ENCODE results near the gene PSMD2.
"Not testable (repeated sequence)": the region's sequence is repeated elsewhere in the genome, so short reads cannot be mapped to it uniquely, and the experiment has no call there.

The PSMD2 gene

DNA sequence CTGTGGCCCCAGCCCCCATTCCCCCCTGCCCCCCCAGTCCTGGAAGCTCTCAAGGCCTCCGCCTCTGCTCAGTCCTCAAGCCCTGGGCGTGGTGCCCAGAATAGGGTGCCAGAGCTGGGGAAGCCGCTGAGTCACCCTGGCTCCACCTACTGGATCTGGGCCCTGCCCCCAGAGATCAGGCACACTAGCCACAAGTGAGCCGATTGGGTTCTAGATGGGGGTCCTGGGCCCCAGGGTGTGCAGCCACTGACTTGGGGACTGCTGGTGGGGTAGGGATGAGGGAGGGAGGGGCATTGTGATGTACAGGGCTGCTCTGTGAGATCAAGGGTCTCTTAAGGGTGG, 21.0 kb downstream of the PSMD2 start:
- DNase-seq = peak; percentile 98

- no peak for DNase-seq
Observed at GRCh38 chr3:184321666-184322065, 22.6 kb downstream of the PSMD2 start.

DNA sequence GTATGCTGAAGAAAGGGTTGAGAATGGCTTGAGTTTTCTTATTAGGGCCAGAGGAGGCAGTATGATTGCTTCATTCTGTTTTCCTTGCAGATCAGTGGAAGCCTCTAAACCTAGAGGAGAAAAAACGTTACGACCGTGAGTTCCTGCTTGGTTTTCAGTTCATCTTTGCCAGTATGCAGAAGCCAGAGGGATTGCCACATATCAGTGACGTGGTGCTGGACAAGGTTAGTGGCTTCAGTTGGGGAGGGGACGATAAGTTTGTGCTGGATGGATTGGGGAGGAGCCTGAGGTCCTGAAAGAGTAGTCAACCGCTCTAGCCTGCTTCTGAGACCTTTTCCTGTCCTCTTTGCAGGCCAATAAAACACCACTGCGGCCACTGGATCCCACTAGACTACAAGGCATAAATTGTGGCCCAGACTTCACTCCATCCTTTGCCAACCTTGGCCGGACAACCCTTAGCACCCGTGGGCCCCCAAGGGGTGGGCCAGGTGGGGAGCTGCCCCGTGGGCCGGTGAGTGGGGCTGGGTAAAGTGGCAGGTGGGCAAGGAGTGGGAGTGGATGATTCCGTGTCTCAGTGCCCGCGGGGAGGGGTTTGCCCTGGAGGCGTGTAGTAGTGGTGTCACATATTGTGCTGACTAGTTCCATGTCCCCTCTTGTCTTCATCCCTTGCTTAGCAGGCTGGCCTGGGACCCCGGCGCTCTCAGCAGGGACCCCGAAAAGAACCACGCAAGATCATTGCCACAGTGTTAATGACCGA, 23.9 kb downstream of the PSMD2 start:
- no peak for DNase-seq

GRCh38 chr3:184323696-184324095, 24.7 kb downstream of the PSMD2 start:
- DNase-seq = no peak

- DNase-seq = no peak
Observed at GRCh38 chr3:184325269-184325668, 26.2 kb downstream of the PSMD2 start.

GRCh38 chr3:184325715-184326369, 26.8 kb downstream of the PSMD2 start:
- no peak for DNase-seq

DNA sequence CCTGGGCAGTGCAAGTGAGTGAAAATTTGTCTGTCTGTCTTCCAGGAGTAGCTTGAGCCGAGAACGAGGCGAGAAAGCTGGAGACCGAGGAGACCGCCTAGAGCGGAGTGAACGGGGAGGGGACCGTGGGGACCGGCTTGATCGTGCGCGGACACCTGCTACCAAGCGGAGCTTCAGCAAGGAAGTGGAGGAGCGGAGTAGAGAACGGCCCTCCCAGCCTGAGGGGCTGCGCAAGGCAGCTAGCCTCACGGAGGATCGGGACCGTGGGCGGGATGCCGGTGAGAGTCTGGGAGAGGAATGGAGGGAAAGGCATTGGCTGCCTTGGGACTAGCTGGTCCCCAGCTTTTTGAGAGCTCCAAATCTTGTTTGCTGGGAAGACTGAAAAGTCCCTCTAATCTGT, 28.1 kb downstream of the PSMD2 start:
- no peak for DNase-seq

GRCh38 chr3:184328516-184328915, 29.5 kb downstream of the PSMD2 start:
- DNase-seq = no peak

DNA sequence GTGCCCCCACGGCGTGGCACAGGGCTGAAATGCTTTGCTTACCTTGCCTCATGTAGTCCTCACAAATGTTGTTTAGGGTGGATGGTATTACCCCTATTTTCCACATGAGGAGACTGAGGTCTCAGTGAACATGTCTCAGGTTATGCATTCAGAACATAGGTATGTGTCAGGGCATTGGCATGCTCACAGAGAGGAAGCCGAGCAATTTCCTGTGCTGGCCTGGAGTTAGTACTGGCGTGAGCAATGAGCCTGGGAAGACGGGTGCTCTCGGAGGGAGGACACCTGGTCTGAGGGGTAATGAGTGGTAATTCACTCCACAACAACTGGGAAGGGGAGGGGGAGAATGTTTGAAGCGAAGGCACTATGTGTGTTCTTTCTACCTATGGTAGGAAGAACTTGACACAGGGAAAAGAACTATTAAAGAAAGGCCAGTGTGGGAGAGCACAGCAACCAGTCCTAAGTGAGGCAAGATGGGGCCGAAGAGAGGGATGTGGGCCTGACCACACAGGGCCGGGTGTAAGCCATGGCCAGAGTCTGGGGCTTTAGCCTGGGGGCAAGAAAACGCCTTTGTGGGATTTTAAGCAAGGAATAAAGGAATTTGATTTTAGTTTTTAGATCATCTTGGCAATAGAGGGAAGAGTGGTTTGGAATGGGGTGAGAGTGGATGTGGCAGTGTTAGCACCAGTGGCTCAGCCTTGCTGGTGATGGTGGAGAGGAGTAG, 33.5 kb downstream of the PSMD2 start:
- DNase-seq = no peak

DNA sequence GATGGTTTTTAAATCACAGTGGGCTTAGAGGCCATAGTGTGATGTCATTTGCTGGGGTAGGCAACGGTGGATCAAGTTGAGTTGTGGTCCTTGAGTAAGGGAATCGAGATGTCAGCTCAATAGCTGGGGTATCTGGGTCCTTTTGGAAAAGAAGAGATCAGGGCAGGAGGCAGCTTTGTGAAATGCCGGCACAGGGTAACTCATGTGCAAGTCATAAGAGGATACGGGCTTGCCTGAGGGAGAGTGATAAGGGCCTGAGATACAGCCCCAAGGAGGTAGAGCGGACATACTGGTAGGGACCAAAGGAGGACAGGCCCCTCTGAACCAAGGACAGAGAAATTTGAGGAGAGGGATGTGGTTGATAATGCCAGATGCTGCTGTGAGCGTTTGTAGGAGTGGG, 34.1 kb downstream of the PSMD2 start:
- DNase-seq = peak; percentile 39

DNA sequence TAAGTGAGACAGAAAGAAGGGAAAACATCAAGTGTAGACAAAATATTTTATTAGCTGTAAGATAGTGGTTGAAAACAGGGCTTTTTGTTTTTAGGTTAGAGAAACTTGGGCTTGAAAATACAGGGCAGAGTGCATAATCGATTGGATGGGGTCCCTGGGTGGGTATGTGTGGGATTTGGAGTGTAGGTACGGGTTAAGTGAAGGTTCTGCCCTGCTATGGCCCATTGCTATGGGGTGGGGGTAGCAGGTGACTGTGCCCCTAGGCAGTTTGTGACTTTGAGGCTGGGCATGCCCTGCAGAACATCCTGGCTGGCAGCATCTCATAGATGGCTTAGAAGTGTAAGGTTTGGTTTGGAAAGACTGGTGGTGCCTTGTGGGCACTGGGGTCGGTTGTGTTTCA, 34.7 kb downstream of the PSMD2 start:
- no peak for DNase-seq

- peak; percentile 55 for DNase-seq
Observed at GRCh38 chr3:184334470-184335158, 35.6 kb downstream of the PSMD2 start.

DNA sequence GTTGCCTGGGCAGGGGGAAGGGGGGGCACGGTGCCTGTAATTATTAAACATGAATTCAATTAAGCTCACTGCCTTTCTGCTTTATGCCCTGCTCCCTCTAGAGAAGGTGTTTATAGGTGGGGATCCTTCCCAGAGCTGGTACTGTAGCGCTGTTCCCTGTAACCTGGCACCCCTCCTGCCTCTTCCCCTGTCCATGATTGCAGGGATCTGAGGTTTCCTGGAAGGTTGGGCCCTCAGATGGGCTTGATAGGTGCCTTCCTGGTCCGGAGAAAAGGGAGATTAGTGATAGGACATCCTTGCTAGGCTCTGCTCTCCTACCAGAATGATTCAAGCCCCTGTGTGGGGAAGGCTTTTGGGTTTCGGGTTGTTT, 36.2 kb downstream of the PSMD2 start:
- DNase-seq = peak; percentile 42

GRCh38 chr3:184335661-184336546, 36.9 kb downstream of the PSMD2 start:
- DNase-seq = peak; percentile 88

DNA sequence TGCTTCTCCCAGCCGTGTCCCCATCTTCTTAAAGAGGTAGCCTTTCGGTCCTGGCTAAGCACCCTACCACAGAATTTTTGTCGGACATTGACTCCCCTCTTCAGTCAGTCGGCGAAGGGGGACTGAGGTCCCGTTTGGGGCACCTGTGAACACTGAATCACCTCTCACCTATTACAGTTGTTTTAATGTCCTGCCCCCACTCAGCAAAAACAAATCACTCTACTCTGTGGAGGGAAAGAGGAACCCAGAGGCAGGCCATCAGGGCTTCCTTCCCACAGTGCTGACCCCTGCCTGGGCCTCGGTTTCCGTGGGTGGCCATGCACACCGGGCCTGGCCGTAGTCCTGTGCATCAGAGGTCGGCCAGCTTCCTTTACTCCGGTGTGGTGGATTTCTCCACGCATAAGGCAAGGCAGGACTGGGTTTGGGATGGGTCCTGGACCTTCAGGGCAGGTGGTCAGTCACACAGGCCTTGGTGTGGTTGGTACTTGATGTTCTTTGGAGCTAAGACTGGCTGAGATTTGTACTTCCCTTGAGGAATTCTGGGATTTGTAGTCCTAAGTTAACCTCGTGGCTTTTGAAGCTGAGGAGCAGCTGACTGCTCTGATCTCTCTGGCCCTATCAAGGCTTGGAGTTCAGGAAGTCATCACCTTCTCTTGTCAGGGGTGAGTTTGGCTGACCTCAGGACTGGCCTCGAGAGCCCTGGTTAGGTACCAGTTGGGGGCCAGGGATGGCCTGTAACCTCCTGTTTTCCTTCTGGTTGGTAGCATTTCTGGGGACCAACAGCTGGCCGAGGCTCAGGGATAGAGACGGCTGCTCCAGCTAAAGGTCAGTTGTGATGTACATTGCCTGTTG, 37.7 kb downstream of the PSMD2 start:
- DNase-seq = peak; percentile 63

- DNase-seq = no peak
Observed at GRCh38 chr3:184337399-184337714, 38.3 kb downstream of the PSMD2 start, which contains the start of gene FAM131A. TSS of gene FAM131A (plus strand) at chr3:184337600. CDS start at chr3:184337631, 31 bp downstream.

GRCh38 chr3:184337981-184338380, 38.9 kb downstream of the PSMD2 start:
- no peak for DNase-seq

DNA sequence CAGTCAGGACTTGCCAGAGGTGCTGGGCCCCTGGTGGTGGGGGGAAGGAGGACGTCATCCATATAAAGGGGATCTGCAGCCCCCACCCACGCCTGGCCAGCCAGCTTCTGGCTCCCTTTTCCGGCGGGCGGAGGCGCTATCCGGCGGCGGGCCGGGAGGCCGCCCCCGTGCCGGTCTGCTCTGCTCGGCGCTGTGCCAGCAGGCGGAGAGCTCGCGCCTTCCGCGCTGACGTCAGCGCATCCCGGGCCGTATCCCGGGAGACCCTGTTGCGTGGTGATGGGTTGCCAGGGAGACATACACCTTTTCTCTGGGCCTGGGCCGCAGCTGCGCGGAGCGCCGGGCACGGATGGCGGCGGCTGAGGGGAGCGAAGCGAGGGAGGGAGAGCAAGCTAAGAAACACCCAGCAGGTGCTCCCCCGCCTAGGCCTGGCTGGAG, 39.5 kb downstream of the PSMD2 start:
- DNase-seq = no peak

- no peak for DNase-seq
Observed at GRCh38 chr3:184339001-184339400, 40.0 kb downstream of the PSMD2 start.

- not testable (repeated sequence) for DNase-seq
Observed at GRCh38 chr3:184339451-184340135, 40.6 kb downstream of the PSMD2 start.

GRCh38 chr3:184341925-184342324, 42.9 kb downstream of the PSMD2 start:
- no peak for DNase-seq

Measured in hematopoietic multipotent progenitor cell treated with erythropoietin and hydrocortisone succinate and interleukin-3 and kit ligand, for 6 days (in vitro differentiated cells).